HG02970 (cell line): ENCODE results near the gene RBM4B.
A peak's percentile ranks its signal among the peaks of the same experiment; 100 is the strongest.
"Not testable (repeated sequence)": the region's sequence is repeated elsewhere in the genome, so short reads cannot be mapped to it uniquely, and the experiment has no call there.

Source experiments
- ATAC-seq: cut with Tn5 transposase; IDR thresholded peaks from one replicate; pipeline ENCODE4 v1.9.1; 2021; ENCODE audit warnings: mild to moderate bottlenecking, moderate library complexity, moderate number of reproducible peaks; ENCODE audit not compliant: unreplicated experiment, low FRiP score

RBM4B gene

GRCh38 chr11:66677599-66678375 lies at the start of gene RBM4B:
RBM4B (minus strand) TSS chr11:66677887; CDS start chr11:66677079, 808 bp downstream.
- ATAC-seq = peak; percentile 77

DNA sequence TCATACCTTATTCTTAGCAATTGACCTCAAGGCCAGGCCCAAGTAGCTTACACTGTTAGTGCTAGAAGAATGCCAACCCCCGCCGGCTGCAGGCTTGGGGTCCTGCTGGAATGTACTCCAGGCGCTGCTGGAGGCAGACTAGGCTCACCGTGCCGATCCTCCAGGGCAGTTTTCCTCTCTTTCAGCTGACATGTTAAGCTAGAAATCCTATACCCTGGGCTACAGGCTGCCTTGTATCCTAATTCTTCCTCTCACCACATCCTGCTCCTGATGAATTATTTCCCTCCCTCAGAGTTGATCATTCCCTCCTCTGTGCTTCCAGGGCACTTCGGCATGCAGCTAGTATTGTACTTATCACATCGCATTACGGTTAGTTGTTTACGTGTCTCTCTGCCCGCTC lies 48.0 kb upstream of the RBM4B start:
- no peak for ATAC-seq

DNA sequence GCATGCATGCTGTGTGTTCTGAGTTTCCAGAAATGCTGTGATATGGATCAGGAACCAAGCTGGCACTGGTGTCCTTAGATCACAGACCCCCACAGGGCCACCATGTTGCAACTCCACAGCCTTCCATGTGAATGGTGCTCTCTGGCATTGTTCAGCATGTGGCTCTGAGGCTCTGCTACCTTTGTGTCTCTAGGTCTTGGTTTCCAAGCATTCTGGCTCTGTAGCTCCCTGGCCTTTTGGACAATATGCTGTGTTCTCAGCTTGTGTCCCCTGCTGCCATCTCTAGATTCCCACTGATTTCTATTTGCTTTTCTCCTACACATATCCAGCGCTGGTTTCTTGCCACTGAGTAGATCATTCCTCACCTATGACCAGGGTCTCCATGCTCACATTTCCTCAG lies 47.4 kb upstream of the RBM4B start:
- ATAC-seq = no peak

GRCh38 chr11:66724167-66724566 lies 46.5 kb upstream of the RBM4B start:
- ATAC-seq = not testable (repeated sequence)

GRCh38 chr11:66723693-66724092 lies 46.0 kb upstream of the RBM4B start:
- no peak for ATAC-seq

DNA sequence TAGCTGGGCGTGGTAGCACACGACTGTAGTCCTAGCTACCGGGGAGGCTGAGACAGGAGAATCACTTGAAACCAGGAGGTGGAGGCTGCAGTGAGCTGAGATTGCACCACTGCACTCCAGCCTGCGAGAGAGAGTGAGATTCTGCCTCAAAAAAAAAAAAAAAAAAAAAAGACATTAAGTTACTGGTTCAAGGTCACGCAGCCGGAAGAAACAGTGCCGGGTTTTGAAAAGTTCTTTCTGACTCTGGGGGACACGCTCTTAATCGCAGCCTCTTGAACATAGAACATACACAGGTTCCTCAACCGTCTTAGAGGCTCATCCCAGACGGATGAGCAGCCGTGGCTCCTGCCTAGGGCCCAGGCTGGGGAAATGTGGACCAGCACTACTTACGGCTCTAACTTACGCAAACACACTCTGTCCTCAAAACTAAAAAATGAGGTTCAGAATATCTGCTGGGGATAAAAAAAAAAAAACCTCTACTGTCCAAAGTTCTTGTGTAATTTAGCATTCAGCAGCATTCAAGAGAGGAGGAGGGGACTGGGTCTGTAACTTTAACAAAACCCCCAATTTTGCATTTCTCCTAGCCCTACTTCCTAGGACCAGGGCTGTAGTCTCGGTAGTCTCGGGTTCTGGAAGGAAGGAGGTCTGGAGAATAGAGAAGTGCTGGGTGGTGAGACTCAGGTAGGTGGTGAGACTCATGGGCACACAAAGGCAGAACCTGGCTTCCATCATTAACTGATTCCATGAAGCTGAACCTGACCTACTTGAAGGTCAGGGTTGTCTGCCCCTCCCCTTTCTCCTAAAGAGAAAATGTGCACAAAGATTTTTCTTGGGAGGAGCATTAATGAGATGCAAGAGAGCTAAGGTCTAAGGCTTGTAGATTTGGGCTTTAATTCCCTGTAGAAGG lies 45.3 kb upstream of the RBM4B start:
- no peak for ATAC-seq

- no peak for ATAC-seq
Observed at GRCh38 chr11:66721939-66722338, 44.3 kb upstream of the RBM4B start.

GRCh38 chr11:66720899-66721470 lies 43.3 kb upstream of the RBM4B start:
- ATAC-seq = no peak

DNA sequence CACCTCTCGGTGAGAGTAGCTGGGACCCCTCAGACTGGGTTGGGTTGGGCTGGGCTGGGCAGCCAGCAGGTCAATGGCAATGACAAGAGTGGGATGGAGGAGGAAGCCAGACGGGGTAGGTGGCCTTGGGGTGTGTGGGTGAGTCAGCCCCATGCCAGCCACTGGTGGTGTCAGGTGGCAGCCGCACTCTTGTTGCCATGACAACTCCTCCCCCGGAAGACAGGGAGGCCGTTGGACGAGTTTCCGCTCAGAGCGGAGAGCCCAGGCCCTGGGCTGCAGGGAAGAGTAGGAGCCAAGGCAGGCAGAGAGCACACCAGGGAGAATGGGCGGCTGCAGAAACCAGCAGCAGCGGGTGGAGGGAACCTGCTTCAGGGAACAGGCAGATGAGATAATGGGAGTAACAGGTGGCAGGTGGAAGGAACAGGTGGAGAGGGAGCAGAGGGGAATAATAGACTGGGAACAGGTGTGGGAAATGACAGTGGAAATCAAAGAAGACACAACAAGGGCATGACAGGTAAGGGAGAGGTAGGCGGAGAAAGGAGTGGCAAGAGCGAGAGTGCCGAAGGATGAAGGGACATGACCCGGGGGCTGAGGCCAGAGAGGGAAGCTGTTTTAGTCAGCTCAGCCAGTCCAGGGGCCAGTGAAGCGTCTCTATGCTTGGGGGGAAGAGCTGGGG lies 42.7 kb upstream of the RBM4B start:
- no peak for ATAC-seq

DNA sequence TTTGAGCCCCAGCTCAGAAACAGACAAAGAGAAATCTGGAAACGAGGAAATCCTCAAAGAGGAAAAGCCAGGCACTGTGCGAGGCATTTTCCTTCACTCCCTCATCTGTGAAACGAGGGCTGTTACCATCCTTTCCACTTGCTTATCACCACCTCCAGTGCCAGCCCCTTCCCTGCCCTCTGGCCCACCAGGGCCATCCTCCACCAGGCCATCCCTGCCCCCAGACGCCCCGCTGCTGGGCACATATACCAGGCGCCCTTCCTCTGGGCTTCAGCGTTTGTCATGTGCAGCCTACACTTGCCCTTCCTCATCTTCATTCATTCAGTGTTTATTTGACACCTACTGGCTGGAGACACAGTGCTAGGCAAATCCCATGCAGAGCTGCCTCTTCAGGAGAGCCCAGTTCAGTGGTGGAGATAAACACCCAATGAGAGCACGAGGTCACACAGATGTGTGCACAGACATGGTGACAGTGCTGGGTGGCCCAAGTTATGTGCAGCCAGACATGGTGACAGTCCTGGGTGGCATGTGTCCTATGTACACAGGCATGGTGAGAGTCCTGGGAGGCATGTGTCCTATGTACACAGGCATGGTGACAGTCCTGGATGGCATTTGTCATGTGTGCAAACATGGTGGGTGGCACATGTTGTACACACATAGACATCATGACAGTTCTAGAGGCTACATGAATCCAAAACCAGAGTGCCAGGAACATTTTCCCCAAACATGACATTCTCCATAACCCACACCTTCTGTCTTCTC lies 41.6 kb upstream of the RBM4B start:
- no peak for ATAC-seq

DNA sequence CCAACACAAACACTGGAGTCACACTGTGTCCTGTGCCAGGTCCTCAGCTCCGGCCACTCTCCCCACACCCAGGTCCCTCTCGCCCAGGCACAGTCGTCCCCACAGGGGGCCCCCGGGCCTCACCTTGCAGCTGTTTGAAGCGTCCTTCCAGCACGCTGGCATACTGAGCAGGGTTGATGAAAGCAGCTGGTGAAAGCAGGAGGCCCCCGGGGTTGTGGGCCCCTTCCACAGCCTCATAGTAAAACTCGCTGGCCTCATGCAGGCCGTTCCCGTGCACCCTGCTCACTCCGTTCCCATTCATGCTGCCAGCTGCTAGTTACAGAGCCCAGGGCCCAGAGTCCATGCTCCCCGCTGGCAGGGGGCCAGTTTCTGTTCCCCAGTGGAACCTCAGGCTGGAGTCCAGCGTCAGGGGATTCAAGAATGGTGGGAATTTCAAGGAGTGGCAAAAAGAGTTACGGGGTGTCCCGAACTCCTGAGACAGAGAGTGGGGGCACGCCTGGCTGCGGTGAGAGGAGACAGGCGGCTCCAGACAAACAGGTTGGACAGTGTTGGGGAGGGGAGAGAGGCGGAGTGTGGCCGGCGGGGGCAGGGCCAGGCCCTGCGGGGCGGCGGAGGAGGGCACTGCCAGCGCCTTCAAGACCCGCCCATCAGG lies 40.8 kb upstream of the RBM4B start:
- ATAC-seq = no peak

GRCh38 chr11:66717925-66718319 lies 40.2 kb upstream of the RBM4B start:
- ATAC-seq = no peak

DNA sequence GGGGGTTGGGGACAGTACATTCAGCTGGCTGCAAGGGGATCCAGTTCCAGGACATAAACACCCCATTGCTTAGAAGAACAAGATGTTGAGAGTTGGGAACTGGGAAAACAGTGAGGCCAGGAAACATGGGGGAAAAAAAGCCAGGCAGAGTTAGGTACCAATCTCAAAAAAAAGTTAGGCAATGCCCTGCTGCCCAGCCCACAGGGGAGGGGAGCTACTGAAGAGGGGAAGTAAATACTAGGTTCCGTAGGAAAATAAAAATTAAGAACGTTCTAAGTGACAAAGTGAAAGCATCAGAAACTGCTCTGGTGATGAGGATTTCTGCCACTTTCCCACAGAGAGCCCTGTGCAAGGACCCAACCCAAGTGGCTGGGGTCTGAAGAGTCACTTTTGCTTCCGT lies 39.3 kb upstream of the RBM4B start:
- ATAC-seq = no peak

GRCh38 chr11:66715346-66716085 lies 37.8 kb upstream of the RBM4B start:
- no peak for ATAC-seq

GRCh38 chr11:66713746-66714480 lies 36.2 kb upstream of the RBM4B start:
- no peak for ATAC-seq

DNA sequence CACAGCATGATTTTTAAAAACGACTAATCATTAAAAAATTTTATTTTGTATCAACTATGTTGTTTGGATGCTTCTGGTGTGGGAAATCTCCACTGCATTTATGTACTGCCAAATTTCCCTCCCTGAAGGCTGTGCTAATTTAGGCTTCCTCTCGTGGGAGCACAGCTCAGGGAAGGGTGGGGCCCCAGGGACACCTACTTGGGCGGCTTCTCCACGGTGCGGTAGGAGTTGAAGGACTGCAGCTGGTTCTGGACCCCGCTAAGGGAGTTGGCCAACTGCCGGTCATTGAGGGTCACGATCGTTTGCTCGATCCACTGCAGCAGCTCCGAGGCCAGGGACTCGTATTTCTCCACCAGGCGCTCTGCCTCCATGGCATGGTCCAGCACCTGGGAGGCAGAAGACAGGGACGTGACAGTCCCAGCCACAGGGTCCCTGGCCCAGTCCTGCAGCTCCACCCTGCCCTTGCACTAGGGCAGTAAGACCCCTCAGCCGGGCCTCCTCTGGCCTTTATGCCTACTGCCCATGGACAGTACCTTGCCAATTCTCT lies 32.8 kb upstream of the RBM4B start:
- no peak for ATAC-seq

DNA sequence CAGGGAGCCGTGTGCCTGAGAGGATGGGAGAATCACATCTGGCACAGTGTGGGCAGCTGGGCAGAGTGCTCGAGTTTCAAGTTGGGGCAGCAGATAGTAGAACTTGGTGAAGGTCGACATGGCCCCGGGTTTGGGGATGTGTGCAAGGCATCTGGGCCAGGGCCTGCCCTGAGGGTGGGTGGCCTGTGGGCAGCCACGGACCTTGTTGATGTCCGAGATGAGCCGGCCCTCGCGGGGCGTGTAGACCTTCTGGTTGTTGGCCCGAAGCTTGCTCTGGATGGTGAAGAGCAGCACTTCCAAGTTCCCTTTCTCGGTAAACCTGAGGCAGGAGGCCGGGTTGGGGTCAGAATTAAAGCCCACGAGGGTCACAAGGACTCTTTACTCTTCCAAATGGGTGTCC lies 31.0 kb upstream of the RBM4B start:
- ATAC-seq = no peak

DNA sequence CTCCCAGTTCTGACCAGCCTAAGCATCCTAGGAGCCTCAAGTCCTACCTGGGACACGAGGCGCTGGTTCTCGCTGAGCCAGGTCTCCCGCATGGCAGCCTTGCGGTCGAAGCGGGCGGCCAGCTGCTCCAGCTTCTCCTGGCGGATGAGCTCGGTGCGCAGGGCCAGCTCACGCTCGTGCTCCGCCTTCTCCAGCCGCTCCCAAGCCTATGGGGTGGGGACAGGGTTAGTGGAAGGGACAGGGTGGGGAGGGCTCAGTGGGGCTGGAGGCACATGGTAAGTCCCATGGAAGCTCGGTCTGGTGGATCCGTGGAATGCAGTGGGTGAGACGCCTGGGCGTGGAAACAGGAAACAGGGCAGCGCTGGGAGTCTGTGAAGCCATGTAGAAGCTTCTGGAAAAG lies 30.4 kb upstream of the RBM4B start:
- ATAC-seq = no peak
